ENCODE measurements around the gene DCAF8L1. TPM values are rescaled to one million over a fixed set of nuclear protein-coding genes. Genes with fewer than 3 reads are reported as not detected.
"Not testable (repeated sequence)": the region's sequence is repeated elsewhere in the genome, so short reads cannot be mapped to it uniquely, and the experiment has no call there.

Gene DCAF8L1
- total RNA-seq, 2 experiments from 2014 or later, result not detected

- Mint-ChIP-seq H3K9me3 (ENCODE audit: low read depth) (no peaks in the 10 kb centered on the region), H3K27me3 (no peaks in the 10 kb centered on the region), H3K36me3 (no peaks in the 10 kb centered on the region), H3K4me3 (no peak overlapping the region), H3K27ac (no peak overlapping the region), H3K4me1 (no peaks in the 10 kb centered on the region)
- DNase-seq (no peak), ATAC-seq (no peak)
- CTCF ChIA-PET, result no interaction called here
Observed at GRCh38 chrX:27966955-27967354, 14.3 kb downstream of the DCAF8L1 start.

GRCh38 chrX:27966492-27966891 lies 14.8 kb downstream of the DCAF8L1 start:
- no peaks in the 10 kb centered on the region for H3K27me3 Mint-ChIP-seq
- H3K4me1 Mint-ChIP-seq, result no peaks in the 10 kb centered on the region
- H3K27ac Mint-ChIP-seq, result no peak overlapping the region
- ATAC-seq (no peak), DNase-seq (no peak)
- peaks cover 2% of the 10 kb centered on the region for H3K9me3 Mint-ChIP-seq (ENCODE audit: low read depth)
- H3K4me3 Mint-ChIP-seq, result no peak overlapping the region
- CTCF ChIA-PET, result no interaction called here
- H3K36me3 Mint-ChIP-seq, result no peaks in the 10 kb centered on the region

- H3K9me3 Mint-ChIP-seq (ENCODE audit: low read depth); H3K4me1 Mint-ChIP-seq; CTCF ChIA-PET; ATAC-seq; H3K36me3 Mint-ChIP-seq; H3K27ac Mint-ChIP-seq; H3K27me3 Mint-ChIP-seq; DNase-seq; H3K4me3 Mint-ChIP-seq: not testable (repeated sequence)
Observed at GRCh38 chrX:27965348-27965747, 15.9 kb downstream of the DCAF8L1 start.

GRCh38 chrX:27964432-27964831 lies 16.8 kb downstream of the DCAF8L1 start:
- H3K9me3 Mint-ChIP-seq (ENCODE audit: low read depth), result peaks cover 2% of the 10 kb centered on the region
- no peaks in the 10 kb centered on the region for H3K4me1 Mint-ChIP-seq

GRCh38 chrX:27960410-27960809 lies 20.8 kb downstream of the DCAF8L1 start:
- H3K27me3 Mint-ChIP-seq; H3K4me1 Mint-ChIP-seq; H3K9me3 Mint-ChIP-seq (ENCODE audit: low read depth); H3K27ac Mint-ChIP-seq; DNase-seq; CTCF ChIA-PET; H3K36me3 Mint-ChIP-seq; H3K4me3 Mint-ChIP-seq; ATAC-seq: not testable (repeated sequence)

More at GRCh38 chrX:27964432-27964831, 16.8 kb downstream of the DCAF8L1 start:
- no peaks in the 10 kb centered on the region for H3K36me3 Mint-ChIP-seq
- no peak for DNase-seq
- no peak overlapping the region for H3K4me3 Mint-ChIP-seq
- H3K27me3 Mint-ChIP-seq, result no peaks in the 10 kb centered on the region
- H3K27ac Mint-ChIP-seq, result no peak overlapping the region
- no peak for ATAC-seq
- CTCF ChIA-PET, result no interaction called here

GRCh38 chrX:27953171-27953570 lies 28.1 kb downstream of the DCAF8L1 start:
- ATAC-seq, result no peak
- Mint-ChIP-seq H3K4me1 (no peaks in the 10 kb centered on the region), H3K9me3 (ENCODE audit: low read depth) (peaks cover 4% of the 10 kb centered on the region), H3K36me3 (no peaks in the 10 kb centered on the region), H3K27me3 (no peaks in the 10 kb centered on the region), H3K27ac (no peak overlapping the region), H3K4me3 (no peak overlapping the region)
- no peak for DNase-seq
- CTCF ChIA-PET, result no interaction called here

GRCh38 chrX:27933361-27933760 lies 47.9 kb downstream of the DCAF8L1 start:
- no peak for ATAC-seq

More at GRCh38 chrX:27933361-27933760, 47.9 kb downstream of the DCAF8L1 start:
- Mint-ChIP-seq H3K9me3 (ENCODE audit: low read depth) (no peaks in the 10 kb centered on the region), H3K27me3 (no peaks in the 10 kb centered on the region), H3K4me3 (no peak overlapping the region), H3K27ac (no peak overlapping the region), H3K4me1 (no peaks in the 10 kb centered on the region), H3K36me3 (no peaks in the 10 kb centered on the region)
- CTCF ChIA-PET, result no interaction called here
- DNase-seq, result no peak

Other genes starting within 250 kb of the DCAF8L1 start
- not detected for gene MAGEB10, start 173.5 kb downstream of the DCAF8L1 start, total RNA-seq